Activated T-helper 2 cell treated with anti-CD3 and anti-CD28 coated beads, Interferon-gamma antibody, Interleukin-2, Interleukin-4, amounts not matched to agents 10 μg/mL and 5 μg/mL and 100 μg/mL, durations not matched to agents 14 hours and 24 hours and 36 hours (primary cell): ENCODE data around the gene MCM9. TPM values are rescaled to one million over a fixed set of nuclear protein-coding genes. Genes with fewer than 3 reads are reported as not detected.

ENCODE experiments used
- DNase-seq: peaks from one replicate; pipeline ENCODE4 v3.0.0; 2021; ENCODE audit warnings: low spot score
- H3K27ac Mint-ChIP-seq: one replicate; pipeline ENCODE4 v1.8.0; 2021; ENCODE audit warnings: mixed read lengths
- H3K27me3 Mint-ChIP-seq: one replicate; pipeline ENCODE4 v1.8.0; 2021; ENCODE audit warnings: low read depth, mixed read lengths
- H3K36me3 Mint-ChIP-seq: one replicate; pipeline ENCODE4 v1.8.0; 2021; ENCODE audit warnings: low read depth, mixed read lengths
- H3K4me1 Mint-ChIP-seq: one replicate; pipeline ENCODE4 v1.8.0; 2021; ENCODE audit warnings: low read depth, mixed read lengths
- H3K4me3 Mint-ChIP-seq: one replicate; pipeline ENCODE4 v1.8.0; 2021; ENCODE audit warnings: low read depth, mild to moderate bottlenecking, moderate library complexity, mixed read lengths
- H3K9me3 Mint-ChIP-seq: one replicate; pipeline ENCODE4 v1.8.0; 2021; ENCODE audit warnings: mixed read lengths
- intact Hi-C: fragments of 100-400 bp; cut with micrococcal nuclease; formaldehyde crosslinking; loops from one replicate; pipeline ENCODE4 v1.15.1; 2023
- total RNA-seq: library from RNA; stranded (reverse); gene quantifications from 2 replicates; pipeline ENCODE4 v1.2.3, GENCODE V29; 2022

Gene MCM9
- total RNA-seq, 1 donor from 2014 or later, result 18.6 TPM

- intact Hi-C loops, result no loop called here
- Mint-ChIP-seq H3K27ac (no peak overlapping the region), H3K27me3 (no peaks in the 10 kb centered on the region)
These were observed 67.8 kb downstream of the MCM9 start for GRCh38 chr6:118867181-118867580.

GRCh38 chr6:118865100-118865391 is 69.9 kb downstream of the MCM9 start:
- peaks cover 36% of the 10 kb centered on the region for H3K4me1 Mint-ChIP-seq
- DNase-seq, result no peak
- H3K36me3 Mint-ChIP-seq, result peaks cover 38% of the 10 kb centered on the region
- no peaks in the 10 kb centered on the region for H3K27me3 Mint-ChIP-seq
- H3K9me3 Mint-ChIP-seq, result peaks cover 34% of the 10 kb centered on the region
- H3K27ac Mint-ChIP-seq, result no peak overlapping the region
- no peak overlapping the region for H3K4me3 Mint-ChIP-seq
- intact Hi-C loops, result loop anchor here (2.0 kb wide), 1 partner anchor 28 kb away; no protein-coding TSS in a partner anchor

More at GRCh38 chr6:118867181-118867580, 67.8 kb downstream of the MCM9 start:
- Mint-ChIP-seq H3K36me3 (peaks cover 43% of the 10 kb centered on the region), H3K4me3 (no peak overlapping the region), H3K4me1 (peaks cover 43% of the 10 kb centered on the region), H3K9me3 (peaks cover 36% of the 10 kb centered on the region)
- DNase-seq, result no peak

GRCh38 chr6:118864341-118865099 is 70.4 kb downstream of the MCM9 start:
- Mint-ChIP-seq H3K27me3 (no peaks in the 10 kb centered on the region), H3K36me3 (peaks cover 42% of the 10 kb centered on the region), H3K27ac (peak overlapping the region; percentile 6), H3K4me1 (peaks cover 35% of the 10 kb centered on the region), H3K9me3 (peaks cover 34% of the 10 kb centered on the region), H3K4me3 (no peak overlapping the region)
- intact Hi-C loops, result loop anchor here (2.0 kb wide), 1 partner anchor 28 kb away; no protein-coding TSS in a partner anchor
- DNase-seq, result no peak

- Mint-ChIP-seq H3K4me3 (no peak overlapping the region), H3K27ac (no peak overlapping the region), H3K36me3 (peaks cover 32% of the 10 kb centered on the region), H3K27me3 (no peaks in the 10 kb centered on the region), H3K9me3 (peaks cover 21% of the 10 kb centered on the region), H3K4me1 (peaks cover 35% of the 10 kb centered on the region)
- intact Hi-C loops, result no loop called here
- DNase-seq, result no peak
These were observed 72.5 kb downstream of the MCM9 start for GRCh38 chr6:118862443-118862842.

GRCh38 chr6:118860880-118861279 is 74.1 kb downstream of the MCM9 start:
- Mint-ChIP-seq H3K9me3 (peaks cover 10% of the 10 kb centered on the region), H3K4me1 (peaks cover 33% of the 10 kb centered on the region), H3K36me3 (peaks cover 29% of the 10 kb centered on the region), H3K4me3 (no peak overlapping the region), H3K27me3 (no peaks in the 10 kb centered on the region), H3K27ac (no peak overlapping the region)
- intact Hi-C loops, result no loop called here
- DNase-seq, result no peak

GRCh38 chr6:118860363-118860762 is 74.6 kb downstream of the MCM9 start:
- no peak overlapping the region for H3K4me3 Mint-ChIP-seq
- no peaks in the 10 kb centered on the region for H3K27me3 Mint-ChIP-seq
- H3K4me1 Mint-ChIP-seq, result peaks cover 29% of the 10 kb centered on the region
- no peak for DNase-seq
- intact Hi-C loops, result no loop called here
- peaks cover 28% of the 10 kb centered on the region for H3K36me3 Mint-ChIP-seq
- peaks cover 9% of the 10 kb centered on the region for H3K9me3 Mint-ChIP-seq
- no peak overlapping the region for H3K27ac Mint-ChIP-seq

- peaks cover 25% of the 10 kb centered on the region for H3K4me1 Mint-ChIP-seq
These were observed 75.4 kb downstream of the MCM9 start for GRCh38 chr6:118859517-118860064.

GRCh38 chr6:118856301-118856700 is 78.7 kb downstream of the MCM9 start:
- no peak overlapping the region for H3K27ac Mint-ChIP-seq
- no peak for DNase-seq
- H3K36me3 Mint-ChIP-seq, result peaks cover 23% of the 10 kb centered on the region
- intact Hi-C loops, result no loop called here
- no peaks in the 10 kb centered on the region for H3K27me3 Mint-ChIP-seq
- H3K4me1 Mint-ChIP-seq, result peaks cover 13% of the 10 kb centered on the region
- no peak overlapping the region for H3K4me3 Mint-ChIP-seq
- peaks cover 9% of the 10 kb centered on the region for H3K9me3 Mint-ChIP-seq

More at GRCh38 chr6:118859517-118860064, 75.4 kb downstream of the MCM9 start:
- H3K9me3 Mint-ChIP-seq, result peaks cover 9% of the 10 kb centered on the region
- no peak overlapping the region for H3K27ac Mint-ChIP-seq
- no peaks in the 10 kb centered on the region for H3K27me3 Mint-ChIP-seq
- peaks cover 29% of the 10 kb centered on the region for H3K36me3 Mint-ChIP-seq
- no peak overlapping the region for H3K4me3 Mint-ChIP-seq
- intact Hi-C loops, result no loop called here
- no peak for DNase-seq

- Mint-ChIP-seq H3K4me3 (no peak overlapping the region), H3K4me1 (peaks cover 5% of the 10 kb centered on the region), H3K9me3 (no peaks in the 10 kb centered on the region), H3K36me3 (peaks cover 13% of the 10 kb centered on the region), H3K27me3 (no peaks in the 10 kb centered on the region), H3K27ac (no peak overlapping the region)
- DNase-seq, result no peak
- intact Hi-C loops, result no loop called here
These were observed 81.6 kb downstream of the MCM9 start for GRCh38 chr6:118853408-118853807.

GRCh38 chr6:118844915-118845314 is 90.0 kb downstream of the MCM9 start:
- peak overlapping the region; percentile 70 for H3K27ac Mint-ChIP-seq
- H3K36me3 Mint-ChIP-seq, result peaks cover 31% of the 10 kb centered on the region
- no peak for DNase-seq
- peak overlapping the region; percentile 20 for H3K4me3 Mint-ChIP-seq
- no peaks in the 10 kb centered on the region for H3K27me3 Mint-ChIP-seq
- intact Hi-C loops, result loop anchor here (1.0 to 2.0 kb wide), 5 partner anchors 25 to 208 kb away; no protein-coding TSS in a partner anchor
- H3K4me1 Mint-ChIP-seq, result peaks cover 25% of the 10 kb centered on the region
- H3K9me3 Mint-ChIP-seq, result peaks cover 10% of the 10 kb centered on the region

- Mint-ChIP-seq H3K4me1 (peaks cover 25% of the 10 kb centered on the region), H3K9me3 (peaks cover 20% of the 10 kb centered on the region), H3K27me3 (no peaks in the 10 kb centered on the region), H3K27ac (peak overlapping the region; percentile 59), H3K36me3 (peaks cover 42% of the 10 kb centered on the region), H3K4me3 (peak overlapping the region; percentile 22)
- intact Hi-C loops, result loop anchor here (1.0 to 2.0 kb wide), 3 partner anchors 26 to 209 kb away; no protein-coding TSS in a partner anchor
- no peak for DNase-seq
These were observed 91.1 kb downstream of the MCM9 start for GRCh38 chr6:118843685-118844390.

GRCh38 chr6:118830691-118831090 is 104.3 kb downstream of the MCM9 start:
- Mint-ChIP-seq H3K36me3 (peaks cover 27% of the 10 kb centered on the region), H3K4me3 (no peak overlapping the region), H3K9me3 (peaks cover 10% of the 10 kb centered on the region), H3K4me1 (no peaks in the 10 kb centered on the region), H3K27ac (no peak overlapping the region), H3K27me3 (no peaks in the 10 kb centered on the region)
- intact Hi-C loops, result no loop called here
- no peak for DNase-seq
